ENCODE results near the gene RTKN. TPM values are rescaled to one million over a fixed set of nuclear protein-coding genes. Genes with fewer than 3 reads are reported as not detected.
A peak's percentile ranks its signal among the peaks of the same experiment; 100 is the strongest.

Gene RTKN
- total RNA-seq, 1 experiment from 2014 or later = 83.1 TPM

DNA sequence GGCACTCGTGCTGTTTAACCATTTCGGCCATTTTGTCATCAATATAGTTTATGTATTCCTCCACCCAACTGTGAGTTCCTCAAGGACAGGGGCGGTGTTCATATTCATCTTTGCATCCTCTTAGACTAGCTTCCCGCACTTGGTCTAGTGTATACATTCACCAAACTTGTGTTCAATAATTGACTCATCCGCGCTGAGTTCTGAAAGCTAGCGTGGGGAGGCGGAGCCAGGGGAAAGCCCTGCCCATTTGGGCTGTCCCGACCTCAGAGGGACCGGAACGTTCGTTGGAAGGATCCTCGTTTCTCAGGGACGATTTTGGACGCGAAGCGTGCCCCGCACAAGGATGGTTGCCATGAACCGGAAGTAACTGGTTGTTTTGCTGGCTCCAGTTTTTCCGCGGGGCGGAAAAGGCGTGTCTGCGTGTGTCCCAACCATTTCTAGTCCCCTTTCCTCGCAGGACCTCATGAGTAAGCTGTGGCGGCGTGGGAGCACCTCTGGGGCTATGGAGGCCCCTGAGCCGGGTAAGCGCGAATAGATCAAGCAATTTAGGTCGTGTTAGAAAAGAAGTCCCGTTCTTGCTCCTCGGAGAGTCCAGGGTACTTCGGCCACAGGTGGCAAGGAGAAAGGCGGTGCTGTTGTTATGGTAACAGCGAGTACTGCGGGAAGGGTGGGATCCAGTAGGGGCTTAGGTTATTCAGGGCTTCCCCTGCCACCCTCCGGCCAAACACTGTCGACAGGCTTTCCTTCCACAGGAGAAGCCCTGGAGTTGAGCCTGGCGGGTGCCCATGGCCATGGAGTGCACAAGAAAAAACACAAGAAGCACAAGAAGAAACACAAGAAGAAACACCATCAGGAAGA is 13.1 kb upstream of the RTKN start, which contains the start of gene INO80B:
INO80B (plus strand) TSS at position 434 of the 858 bp plus-strand sequence; CDS start at position 464, 30 bp downstream.
- no peaks in the 10 kb centered on the region for H3K27me3 ChIP-seq (ENCODE audit: control insufficient read depth, insufficient read depth, low read length)
- intact Hi-C loops (cut with micrococcal nuclease; ENCODE audit: unreplicated experiment) = no loop called here
- TF ChIP-seq POLR2AphosphoS5 (IDR thresholded peaks at IDR 0.05; ENCODE audit: low read depth, low read length) (peak; percentile 67; the same call in 1 of the 2 replicates), REST (IDR thresholded peaks at IDR 0.05; ENCODE audit: insufficient read depth in 1 of 2, low read depth in 2 of 2, low read length in 1 of 2) (no peak; a peak in 1 of 4 replicates), SIN3A (IDR thresholded peaks at IDR 0.05; ENCODE audit: borderline replicate concordance, insufficient read depth, low read depth, low read length) (peak; percentile 76; the same call in 1 of the 2 replicates), TCF7L2 (IDR thresholded peaks at IDR 0.05; ENCODE audit: low read depth, low read length) (peak; percentile 44; the same call in 1 of the 2 replicates), CTCF (IDR thresholded peaks at IDR 0.05) (no peak)
- ATAC-seq (peak; percentile 71), DNase-seq (ENCODE audit: low read depth, low spot score) (peak; percentile 97)
- POLR2A ChIA-PET = interaction anchor here (0.7 kb wide), 1 partner anchor 12 kb away, joined by 3 read pairs; no protein-coding TSS in a partner anchor
- peak within 1 kb of the TSS; percentile 90 for H3K27ac ChIP-seq (ENCODE audit: low read length)
- TSS peak; percentile 62 for BruUV-seq (replicated peaks)
- peaks cover 4% of the 10 kb centered on the region; the same call in 1 of the 2 replicates for H3K36me3 ChIP-seq (ENCODE audit: control insufficient read depth, insufficient read depth, low read length)
- CTCF ChIA-PET = interaction anchor here (0.6 kb wide), 1 partner anchor 28 kb away, joined by 3 read pairs; the partner anchor contains the start of genes CCDC142 and TTC31
- H3K4me1 ChIP-seq (ENCODE audit: control insufficient read depth, insufficient read depth, low read length) = peaks cover 20% of the 10 kb centered on the region
- H3K4me3 ChIP-seq (ENCODE audit: low read depth in 2 of 2, low read length in 2 of 2) = peak within 1 kb of the TSS; percentile 88 to 91
- H3K9me3 ChIP-seq (ENCODE audit: control insufficient read depth, insufficient read depth, low read depth, low read length) = no peaks in the 10 kb centered on the region
- in situ Hi-C loops (cut with HindIII; ENCODE audit: low pct_unique_long_range_greater_than_20kb, low sequenced_read_pairs) = no loop called here

GRCh38 chr2:74450570-74451190 is 8.9 kb upstream of the RTKN start:
- in situ Hi-C loops (cut with HindIII; ENCODE audit: low pct_unique_long_range_greater_than_20kb, low sequenced_read_pairs) = no loop called here
- DNase-seq (ENCODE audit: low read depth, low spot score) = no peak
- BruUV-seq (replicated peaks) = no TSS peak
- intact Hi-C loops (cut with micrococcal nuclease; ENCODE audit: unreplicated experiment) = no loop called here
- CTCF ChIA-PET = no interaction called here
- POLR2A ChIA-PET = no interaction called here
- Histone ChIP-seq H3K9me3 (ENCODE audit: control insufficient read depth, insufficient read depth, low read depth, low read length) (no peaks in the 10 kb centered on the region), H3K4me3 (ENCODE audit: low read depth in 2 of 2, low read length in 2 of 2) (no peak overlapping the region), H3K27ac (ENCODE audit: low read length) (no peak overlapping the region), H3K36me3 (ENCODE audit: control insufficient read depth, insufficient read depth, low read length) (peaks cover 4% of the 10 kb centered on the region; the same call in 1 of the 2 replicates), H3K27me3 (ENCODE audit: control insufficient read depth, insufficient read depth, low read length) (no peaks in the 10 kb centered on the region), H3K4me1 (ENCODE audit: control insufficient read depth, insufficient read depth, low read length) (no peaks in the 10 kb centered on the region)
- TF ChIP-seq POLR2AphosphoS5 (IDR thresholded peaks at IDR 0.05; ENCODE audit: low read depth, low read length) = no peak
- ATAC-seq = no peak

All from Panc1 (cell line).